DOHH2 (cell line): ENCODE results near the gene SLC22A12.

Source experiments
- EZH2phosphoT487 ChIP-seq: fragments of 200-600 bp; sonication (generic); IDR thresholded peaks from 2 replicates; pipeline ENCODE4 v1.6.1; 2017; ENCODE audit warnings: borderline replicate concordance, mild to moderate bottlenecking, antibody characterized with exemption, low read length, moderate library complexity, mixed read lengths
- TF ChIP-seq, protein P1 (sequence below): fragments of 200-600 bp; sonication (generic); IDR thresholded peaks from one replicate; pipeline ENCODE4 v1.5.1; 2014; ENCODE audit warnings: antibody characterized with exemption, mild to moderate bottlenecking, low read depth, low read length; ENCODE audit not compliant: poor library complexity, severe bottlenecking

DNA sequence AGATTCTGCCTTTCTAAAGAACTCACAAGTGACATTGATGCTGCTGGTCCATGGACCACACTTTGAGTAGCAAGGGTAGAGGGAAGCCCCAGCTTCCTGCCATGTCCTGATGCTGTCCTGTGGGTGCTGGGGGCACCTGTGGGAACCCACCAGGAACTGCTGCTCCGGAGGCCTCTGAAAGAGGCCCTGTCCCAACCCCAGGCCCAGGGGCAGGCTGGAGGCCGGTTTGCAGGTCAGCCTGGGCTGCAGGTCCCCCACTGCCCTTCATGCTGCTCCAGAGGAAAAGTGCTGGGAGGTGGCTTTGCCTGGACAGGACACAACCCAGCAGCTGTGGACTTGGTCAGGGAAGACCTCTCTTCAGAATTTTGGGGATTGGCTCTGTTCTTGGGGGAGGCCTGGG lies 44.8 kb upstream of the SLC22A12 start:
- TF ChIP-seq, protein P1, sequence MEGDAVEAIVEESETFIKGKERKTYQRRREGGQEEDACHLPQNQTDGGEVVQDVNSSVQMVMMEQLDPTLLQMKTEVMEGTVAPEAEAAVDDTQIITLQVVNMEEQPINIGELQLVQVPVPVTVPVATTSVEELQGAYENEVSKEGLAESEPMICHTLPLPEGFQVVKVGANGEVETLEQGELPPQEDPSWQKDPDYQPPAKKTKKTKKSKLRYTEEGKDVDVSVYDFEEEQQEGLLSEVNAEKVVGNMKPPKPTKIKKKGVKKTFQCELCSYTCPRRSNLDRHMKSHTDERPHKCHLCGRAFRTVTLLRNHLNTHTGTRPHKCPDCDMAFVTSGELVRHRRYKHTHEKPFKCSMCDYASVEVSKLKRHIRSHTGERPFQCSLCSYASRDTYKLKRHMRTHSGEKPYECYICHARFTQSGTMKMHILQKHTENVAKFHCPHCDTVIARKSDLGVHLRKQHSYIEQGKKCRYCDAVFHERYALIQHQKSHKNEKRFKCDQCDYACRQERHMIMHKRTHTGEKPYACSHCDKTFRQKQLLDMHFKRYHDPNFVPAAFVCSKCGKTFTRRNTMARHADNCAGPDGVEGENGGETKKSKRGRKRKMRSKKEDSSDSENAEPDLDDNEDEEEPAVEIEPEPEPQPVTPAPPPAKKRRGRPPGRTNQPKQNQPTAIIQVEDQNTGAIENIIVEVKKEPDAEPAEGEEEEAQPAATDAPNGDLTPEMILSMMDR: no peak
- no peak for TF ChIP-seq EZH2phosphoT487
